GM23338 (cell line): ENCODE data around the gene CMKLR1. TPM values are rescaled to one million over a fixed set of nuclear protein-coding genes. Genes with fewer than 3 reads are reported as not detected.

ENCODE experiments used
- ATAC-seq: fragments of 200-7000 bp; cut with Tn5 transposase; 3 replicates; pipeline ENCODE4 v1.9.1; 2020
- DNase-seq: peaks from one replicate; pipeline ENCODE4 v3.0.0-alpha.2; 2015; ENCODE audit warnings: low spot score
- H2AFZ ChIP-seq: fragments of 200-600 bp; sonication (generic); 2 replicates; pipeline ENCODE4 v1.8.0; 2016; ENCODE audit warnings: antibody characterized with exemption, mild to moderate bottlenecking, moderate library complexity
- H3F3A ChIP-seq: fragments of 200-600 bp; sonication (generic); replicated peaks from 2 replicates; pipeline ENCODE4 v1.8.0; 2017; ENCODE audit warnings: antibody characterized with exemption, mixed run types, low read depth
- H3K27ac ChIP-seq: fragments of 200-600 bp; sonication (generic); 2 replicates; pipeline ENCODE4 v1.6.1; 2016; ENCODE audit warnings: low read depth
- H3K27me3 ChIP-seq: fragments of 200-600 bp; sonication (generic); 2 replicates; pipeline ENCODE4 v1.8.0; 2016; ENCODE audit warnings: mild to moderate bottlenecking, mixed run types, moderate library complexity; ENCODE audit not compliant: insufficient read depth
- H3K36me3 ChIP-seq: fragments of 200-600 bp; sonication (generic); 2 replicates; pipeline ENCODE4 v1.8.0; 2016; ENCODE audit warnings: mild to moderate bottlenecking; ENCODE audit not compliant: insufficient read depth
- H3K4me1 ChIP-seq: fragments of 200-600 bp; sonication (generic); 2 replicates; pipeline ENCODE4 v1.8.0; 2016; ENCODE audit warnings: mild to moderate bottlenecking, moderate library complexity; ENCODE audit not compliant: insufficient read depth
- H3K4me2 ChIP-seq: fragments of 200-600 bp; sonication (generic); 2 replicates; pipeline ENCODE4 v1.7.1; 2017; ENCODE audit warnings: mixed run types
- H3K4me3 ChIP-seq: fragments of 200-600 bp; sonication (generic); 2 replicates; pipeline ENCODE4 v1.6.1; 2016; ENCODE audit warnings: mixed run types
- H3K79me2 ChIP-seq: fragments of 200-600 bp; sonication (generic); replicated peaks from 2 replicates; pipeline ENCODE4 v1.8.0; 2017; ENCODE audit warnings: mild to moderate bottlenecking; ENCODE audit not compliant: insufficient read depth
- H3K9me2 ChIP-seq: fragments of 200-600 bp; sonication (generic); 2 replicates; pipeline ENCODE4 v1.8.0; 2017; ENCODE audit not compliant: insufficient read depth
- H4K20me1 ChIP-seq: fragments of 200-600 bp; sonication (generic); replicated peaks from 2 replicates; pipeline ENCODE4 v1.8.0; 2017; ENCODE audit warnings: mild to moderate bottlenecking; ENCODE audit not compliant: insufficient read depth
- H3K27ac Mint-ChIP-seq: 2 replicates; pipeline ENCODE4 v1.8.0; 2020; ENCODE audit warnings: inconsistent platforms, mild to moderate bottlenecking, moderate library complexity, mixed read lengths
- H3K27me3 Mint-ChIP-seq: 3 replicates; pipeline ENCODE4 v1.8.0; 2022; ENCODE audit warnings: low read depth, mild to moderate bottlenecking, moderate library complexity, mixed read lengths, inconsistent platforms; ENCODE audit not compliant: insufficient read depth, poor library complexity
- H3K36me3 Mint-ChIP-seq: 3 replicates; pipeline ENCODE4 v1.8.0; 2021; ENCODE audit warnings: low read depth, mild to moderate bottlenecking, inconsistent platforms, moderate library complexity, mixed read lengths
- H3K4me1 Mint-ChIP-seq: 3 replicates; pipeline ENCODE4 v1.8.0; 2020; ENCODE audit warnings: mild to moderate bottlenecking, inconsistent platforms, mixed read lengths
- H3K4me3 Mint-ChIP-seq: 3 replicates; pipeline ENCODE4 v1.8.0; 2021; ENCODE audit warnings: moderate library complexity, mild to moderate bottlenecking, inconsistent platforms, mixed read lengths
- H3K9me3 Mint-ChIP-seq: 3 replicates; pipeline ENCODE4 v1.8.0; 2020; ENCODE audit warnings: moderate library complexity, mild to moderate bottlenecking, inconsistent platforms, mixed read lengths
- EZH2phosphoT487 ChIP-seq: fragments of 200-600 bp; sonication (generic); IDR thresholded peaks from one replicate; pipeline ENCODE4 v1.8.1; 2018; ENCODE audit warnings: antibody characterized with exemption; ENCODE audit not compliant: unreplicated experiment
- JUNB ChIP-seq: IDR thresholded peaks from one replicate; pipeline ENCODE4 v1.6.1; 2016; ENCODE audit warnings: antibody characterized with exemption; ENCODE audit not compliant: unreplicated experiment
- NANOG ChIP-seq: IDR thresholded peaks from 2 replicates; pipeline ENCODE4 v1.6.1; 2016; ENCODE audit warnings: antibody characterized with exemption, borderline replicate concordance
- POLR2AphosphoS5 ChIP-seq: IDR thresholded peaks from 2 replicates; pipeline ENCODE4 v1.6.1; 2016; ENCODE audit warnings: antibody characterized with exemption, low read depth
- STAT1 ChIP-seq: IDR thresholded peaks from one replicate; pipeline ENCODE4 v1.6.1; 2016; ENCODE audit warnings: antibody characterized with exemption; ENCODE audit not compliant: unreplicated experiment
- ZNF331 ChIP-seq: fragments of 250-450 bp; sonication (Bioruptor Pico); IDR thresholded peaks from 2 replicates; pipeline ENCODE4 v1.5.0; 2020; ENCODE audit warnings: low read depth, mild to moderate bottlenecking, moderate library complexity
- polyA plus RNA-seq: library from polyadenylated mRNA; unstranded; fragments of >200 nt; fragmentation: Nextera tagmentation; extraction: Ambion mirVana; gene quantifications from 2 replicates; pipeline ENCODE4 v1.2.1, GENCODE V29; 2016
- total RNA-seq: library from RNA; depleted of rRNA; stranded (reverse); fragments of >200 nt; shearing (Covaris generic); gene quantifications from 2 replicates; pipeline ENCODE4 v1.2.3, GENCODE V29; 2014
- TF ChIP-seq, protein P1 (sequence below): fragments of 250-450 bp; sonication (Bioruptor Pico); IDR thresholded peaks from 2 replicates; pipeline ENCODE4 v1.5.0; 2020; ENCODE audit warnings: mild to moderate bottlenecking, moderate library complexity
- TF ChIP-seq, protein P2 (sequence below): IDR thresholded peaks from one replicate; pipeline ENCODE4 v1.6.1; 2018; ENCODE audit warnings: antibody characterized with exemption; ENCODE audit not compliant: unreplicated experiment

The CMKLR1 gene
- total and polyA plus RNA-seq, 2 experiments from 2014 or later: 0.40 to 2.6 TPM

DNA sequence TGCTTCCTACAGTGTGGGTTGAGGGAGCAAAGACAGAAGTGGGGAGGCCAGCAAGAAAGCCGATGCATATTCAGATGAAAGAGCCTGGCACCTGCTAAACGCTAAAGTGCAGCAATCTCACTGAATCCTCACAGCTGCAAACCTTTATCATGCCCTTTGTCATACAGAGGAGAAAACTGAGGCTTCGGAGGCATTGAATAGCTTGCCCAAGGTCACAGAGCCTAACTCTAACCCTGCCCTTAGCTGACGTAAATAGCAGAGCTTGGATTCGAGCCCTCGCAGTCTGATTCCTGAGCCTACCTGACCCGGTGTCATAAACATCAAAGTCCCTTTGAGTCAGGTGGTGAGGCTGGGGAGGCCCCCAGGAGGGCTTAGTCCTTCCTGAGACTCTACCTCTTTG is 54.9 kb downstream of the CMKLR1 start (continued):
- TF ChIP-seq, protein P1, sequence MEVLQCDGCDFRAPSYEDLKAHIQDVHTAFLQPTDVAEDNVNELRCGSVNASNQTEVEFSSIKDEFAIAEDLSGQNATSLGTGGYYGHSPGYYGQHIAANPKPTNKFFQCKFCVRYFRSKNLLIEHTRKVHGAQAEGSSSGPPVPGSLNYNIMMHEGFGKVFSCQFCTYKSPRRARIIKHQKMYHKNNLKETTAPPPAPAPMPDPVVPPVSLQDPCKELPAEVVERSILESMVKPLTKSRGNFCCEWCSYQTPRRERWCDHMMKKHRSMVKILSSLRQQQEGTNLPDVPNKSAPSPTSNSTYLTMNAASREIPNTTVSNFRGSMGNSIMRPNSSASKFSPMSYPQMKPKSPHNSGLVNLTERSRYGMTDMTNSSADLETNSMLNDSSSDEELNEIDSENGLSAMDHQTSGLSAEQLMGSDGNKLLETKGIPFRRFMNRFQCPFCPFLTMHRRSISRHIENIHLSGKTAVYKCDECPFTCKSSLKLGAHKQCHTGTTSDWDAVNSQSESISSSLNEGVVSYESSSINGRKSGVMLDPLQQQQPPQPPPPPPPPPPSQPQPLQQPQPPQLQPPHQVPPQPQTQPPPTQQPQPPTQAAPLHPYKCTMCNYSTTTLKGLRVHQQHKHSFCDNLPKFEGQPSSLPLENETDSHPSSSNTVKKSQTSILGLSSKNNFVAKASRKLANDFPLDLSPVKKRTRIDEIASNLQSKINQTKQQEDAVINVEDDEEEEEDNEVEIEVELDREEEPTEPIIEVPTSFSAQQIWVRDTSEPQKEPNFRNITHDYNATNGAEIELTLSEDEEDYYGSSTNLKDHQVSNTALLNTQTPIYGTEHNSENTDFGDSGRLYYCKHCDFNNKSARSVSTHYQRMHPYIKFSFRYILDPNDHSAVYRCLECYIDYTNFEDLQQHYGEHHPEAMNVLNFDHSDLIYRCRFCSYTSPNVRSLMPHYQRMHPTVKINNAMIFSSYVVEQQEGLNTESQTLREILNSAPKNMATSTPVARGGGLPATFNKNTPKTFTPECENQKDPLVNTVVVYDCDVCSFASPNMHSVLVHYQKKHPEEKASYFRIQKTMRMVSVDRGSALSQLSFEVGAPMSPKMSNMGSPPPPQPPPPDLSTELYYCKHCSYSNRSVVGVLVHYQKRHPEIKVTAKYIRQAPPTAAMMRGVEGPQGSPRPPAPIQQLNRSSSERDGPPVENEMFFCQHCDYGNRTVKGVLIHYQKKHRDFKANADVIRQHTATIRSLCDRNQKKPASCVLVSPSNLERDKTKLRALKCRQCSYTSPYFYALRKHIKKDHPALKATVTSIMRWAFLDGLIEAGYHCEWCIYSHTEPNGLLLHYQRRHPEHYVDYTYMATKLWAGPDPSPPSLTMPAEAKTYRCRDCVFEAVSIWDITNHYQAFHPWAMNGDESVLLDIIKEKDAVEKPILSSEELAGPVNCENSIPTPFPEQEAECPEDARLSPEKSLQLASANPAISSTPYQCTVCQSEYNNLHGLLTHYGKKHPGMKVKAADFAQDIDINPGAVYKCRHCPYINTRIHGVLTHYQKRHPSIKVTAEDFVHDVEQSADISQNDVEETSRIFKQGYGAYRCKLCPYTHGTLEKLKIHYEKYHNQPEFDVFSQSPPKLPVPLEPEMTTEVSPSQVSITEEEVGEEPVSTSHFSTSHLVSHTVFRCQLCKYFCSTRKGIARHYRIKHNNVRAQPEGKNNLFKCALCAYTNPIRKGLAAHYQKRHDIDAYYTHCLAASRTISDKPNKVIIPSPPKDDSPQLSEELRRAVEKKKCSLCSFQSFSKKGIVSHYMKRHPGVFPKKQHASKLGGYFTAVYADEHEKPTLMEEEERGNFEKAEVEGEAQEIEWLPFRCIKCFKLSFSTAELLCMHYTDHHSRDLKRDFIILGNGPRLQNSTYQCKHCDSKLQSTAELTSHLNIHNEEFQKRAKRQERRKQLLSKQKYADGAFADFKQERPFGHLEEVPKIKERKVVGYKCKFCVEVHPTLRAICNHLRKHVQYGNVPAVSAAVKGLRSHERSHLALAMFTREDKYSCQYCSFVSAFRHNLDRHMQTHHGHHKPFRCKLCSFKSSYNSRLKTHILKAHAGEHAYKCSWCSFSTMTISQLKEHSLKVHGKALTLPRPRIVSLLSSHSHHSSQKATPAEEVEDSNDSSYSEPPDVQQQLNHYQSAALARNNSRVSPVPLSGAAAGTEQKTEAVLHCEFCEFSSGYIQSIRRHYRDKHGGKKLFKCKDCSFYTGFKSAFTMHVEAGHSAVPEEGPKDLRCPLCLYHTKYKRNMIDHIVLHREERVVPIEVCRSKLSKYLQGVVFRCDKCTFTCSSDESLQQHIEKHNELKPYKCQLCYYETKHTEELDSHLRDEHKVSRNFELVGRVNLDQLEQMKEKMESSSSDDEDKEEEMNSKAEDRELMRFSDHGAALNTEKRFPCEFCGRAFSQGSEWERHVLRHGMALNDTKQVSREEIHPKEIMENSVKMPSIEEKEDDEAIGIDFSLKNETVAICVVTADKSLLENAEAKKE (CRISPR knock-in tag): no peak
- TF ChIP-seq, protein P2, sequence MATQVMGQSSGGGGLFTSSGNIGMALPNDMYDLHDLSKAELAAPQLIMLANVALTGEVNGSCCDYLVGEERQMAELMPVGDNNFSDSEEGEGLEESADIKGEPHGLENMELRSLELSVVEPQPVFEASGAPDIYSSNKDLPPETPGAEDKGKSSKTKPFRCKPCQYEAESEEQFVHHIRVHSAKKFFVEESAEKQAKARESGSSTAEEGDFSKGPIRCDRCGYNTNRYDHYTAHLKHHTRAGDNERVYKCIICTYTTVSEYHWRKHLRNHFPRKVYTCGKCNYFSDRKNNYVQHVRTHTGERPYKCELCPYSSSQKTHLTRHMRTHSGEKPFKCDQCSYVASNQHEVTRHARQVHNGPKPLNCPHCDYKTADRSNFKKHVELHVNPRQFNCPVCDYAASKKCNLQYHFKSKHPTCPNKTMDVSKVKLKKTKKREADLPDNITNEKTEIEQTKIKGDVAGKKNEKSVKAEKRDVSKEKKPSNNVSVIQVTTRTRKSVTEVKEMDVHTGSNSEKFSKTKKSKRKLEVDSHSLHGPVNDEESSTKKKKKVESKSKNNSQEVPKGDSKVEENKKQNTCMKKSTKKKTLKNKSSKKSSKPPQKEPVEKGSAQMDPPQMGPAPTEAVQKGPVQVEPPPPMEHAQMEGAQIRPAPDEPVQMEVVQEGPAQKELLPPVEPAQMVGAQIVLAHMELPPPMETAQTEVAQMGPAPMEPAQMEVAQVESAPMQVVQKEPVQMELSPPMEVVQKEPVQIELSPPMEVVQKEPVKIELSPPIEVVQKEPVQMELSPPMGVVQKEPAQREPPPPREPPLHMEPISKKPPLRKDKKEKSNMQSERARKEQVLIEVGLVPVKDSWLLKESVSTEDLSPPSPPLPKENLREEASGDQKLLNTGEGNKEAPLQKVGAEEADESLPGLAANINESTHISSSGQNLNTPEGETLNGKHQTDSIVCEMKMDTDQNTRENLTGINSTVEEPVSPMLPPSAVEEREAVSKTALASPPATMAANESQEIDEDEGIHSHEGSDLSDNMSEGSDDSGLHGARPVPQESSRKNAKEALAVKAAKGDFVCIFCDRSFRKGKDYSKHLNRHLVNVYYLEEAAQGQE: no peak
- no peak for TF ChIP-seq POLR2AphosphoS5
- TF ChIP-seq STAT1: no peak

DNA sequence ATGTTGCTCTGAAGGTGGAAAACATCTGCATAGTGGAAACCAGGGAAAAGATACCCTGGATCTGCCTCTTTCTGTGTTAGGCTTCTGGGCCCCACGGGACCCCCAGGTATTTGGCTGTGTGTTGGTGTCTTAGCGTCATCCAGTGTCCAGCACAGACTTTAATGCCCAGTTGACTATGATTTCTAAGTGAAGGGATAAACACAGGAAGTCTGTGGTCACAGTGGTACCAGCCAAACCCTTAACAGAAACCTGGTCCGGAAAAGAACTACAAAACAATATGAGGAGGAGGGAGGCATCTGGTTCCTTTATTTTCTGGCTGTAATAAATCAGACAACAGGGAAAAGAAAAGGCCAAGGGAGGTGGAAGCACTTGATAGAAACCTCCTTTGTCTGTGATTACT is 56.4 kb downstream of the CMKLR1 start:
- no peak for ATAC-seq
- no peak for TF ChIP-seq ZNF331 (CRISPR knock-in tag)
- no peak for TF ChIP-seq POLR2AphosphoS5
- TF ChIP-seq JUNB: no peak
- no peak for TF ChIP-seq EZH2phosphoT487
- no peak for TF ChIP-seq NANOG

More for the DNA sequence above, 56.4 kb downstream of the CMKLR1 start:
- H3K27ac Mint-ChIP-seq: no peak overlapping the region
- H2AFZ ChIP-seq: 0 out of 2 replicates have a peak overlapping the region, but pooled peaks have one; percentile 52
- H3K27ac ChIP-seq: no peak overlapping the region
- H3K36me3 Mint-ChIP-seq: no peaks in the 10 kb centered on the region
- no peaks in the 10 kb centered on the region for H3K9me3 Mint-ChIP-seq
- H4K20me1 ChIP-seq: no peaks in the 10 kb centered on the region
- H3K4me2 ChIP-seq: no peak overlapping the region
- H3K4me3 ChIP-seq: no peak overlapping the region
- no peaks in the 10 kb centered on the region for H3K79me2 ChIP-seq
- H3K27me3 Mint-ChIP-seq: peaks cover 2% of the 10 kb centered on the region
- 0 out of 2 replicates have a peak, but pooled peaks cover 3% of the 10 kb centered on the region for H3F3A ChIP-seq
- H3K4me1 ChIP-seq: peaks cover 20% of the 10 kb centered on the region
- H3K4me1 Mint-ChIP-seq: peaks cover 31% of the 10 kb centered on the region
- no peaks in the 10 kb centered on the region for H3K27me3 ChIP-seq
- DNase-seq: no peak
- no peaks in the 10 kb centered on the region for H3K36me3 ChIP-seq
- H3K4me3 Mint-ChIP-seq: no peak overlapping the region
- peaks cover 3% of the 10 kb centered on the region; the same call in 1 of the 2 replicates for H3K9me2 ChIP-seq
